ENCODE data around the gene DAW1. TPM values are rescaled to one million over a fixed set of nuclear protein-coding genes. Genes with fewer than 3 reads are reported as not detected.

The DAW1 gene
- polyA plus RNA-seq, 1 donor (not counting 4 experiments of a cell fraction or from before 2014, with no cell fraction given): 0.24 TPM

GRCh38 chr2:227864161-227864756 is 7.2 kb upstream of the DAW1 start:
- no peaks in the 10 kb centered on the region for H3K27me3 ChIP-seq (ENCODE audit: control insufficient read depth, extremely low read depth, insufficient read depth, low read length)
- H3K9ac ChIP-seq (ENCODE audit: control insufficient read depth, extremely low read depth, insufficient read depth, low read length): no peak overlapping the region
- FAIRE-seq (no peak), DNase-seq (ENCODE audit: low read depth, low spot score) (no peak)
- no peaks in the 10 kb centered on the region for H3K9me3 ChIP-seq (ENCODE audit: control insufficient read depth, low read depth, low read length)
- no peak overlapping the region for H3K27ac ChIP-seq (ENCODE audit: control insufficient read depth, insufficient read depth, low read length)
- TF ChIP-seq EZH2 (IDR thresholded peaks at IDR 0.05; ENCODE audit: low read length) (no peak), CTCF (optimal IDR thresholded peaks at IDR 0.05 in 1 of 3, IDR thresholded peaks at IDR 0.05 in 1 of 3, conservative IDR thresholded peaks at IDR 0.05 in 1 of 3; ENCODE audit: extremely low read depth in 1 of 3, insufficient read depth in 2 of 3, low read length in 3 of 3) (no peak)
- H3K79me2 ChIP-seq (ENCODE audit: control insufficient read depth, insufficient read depth, low read length): no peaks in the 10 kb centered on the region
- no peaks in the 10 kb centered on the region for H3K9me1 ChIP-seq (ENCODE audit: control insufficient read depth, extremely low read depth, insufficient read depth, low read length)
- no peaks in the 10 kb centered on the region for H3K36me3 ChIP-seq (ENCODE audit: control insufficient read depth in 2 of 2, extremely low read depth in 1 of 2, insufficient read depth in 2 of 2, low read length in 2 of 2)
- H3K4me3 ChIP-seq (ENCODE audit: control insufficient read depth in 2 of 3, extremely low read depth in 1 of 3, insufficient read depth in 2 of 3, low read depth in 1 of 3, low read length in 3 of 3): no peak overlapping the region
- no peak overlapping the region for H2AFZ ChIP-seq (ENCODE audit: control insufficient read depth, low read length)
- dilution Hi-C loops (cut with MboI; ENCODE audit: extremely low pct_ligation_motif_present, low sequenced_read_pairs): no loop called here
- peaks cover 36% of the 10 kb centered on the region for H3K4me1 ChIP-seq (ENCODE audit: control insufficient read depth, extremely low read depth, insufficient read depth, low read length)
- no peaks in the 10 kb centered on the region for H4K20me1 ChIP-seq (ENCODE audit: control insufficient read depth, extremely low read depth, insufficient read depth, low read length)
- H3K4me2 ChIP-seq (ENCODE audit: control insufficient read depth, extremely low read depth, insufficient read depth, low read depth, low read length): no peak overlapping the region

- H4K20me1 ChIP-seq (ENCODE audit: control insufficient read depth, extremely low read depth, insufficient read depth, low read length): no peaks in the 10 kb centered on the region
- H3K4me1 ChIP-seq (ENCODE audit: control insufficient read depth, extremely low read depth, insufficient read depth, low read length): peaks cover 34% of the 10 kb centered on the region
- TF ChIP-seq CTCF (optimal IDR thresholded peaks at IDR 0.05 in 1 of 3, IDR thresholded peaks at IDR 0.05 in 1 of 3, conservative IDR thresholded peaks at IDR 0.05 in 1 of 3; ENCODE audit: extremely low read depth in 1 of 3, insufficient read depth in 2 of 3, low read length in 3 of 3) (no peak), EZH2 (IDR thresholded peaks at IDR 0.05; ENCODE audit: low read length) (no peak)
- no peak overlapping the region for H3K4me3 ChIP-seq (ENCODE audit: control insufficient read depth in 2 of 3, extremely low read depth in 1 of 3, insufficient read depth in 2 of 3, low read depth in 1 of 3, low read length in 3 of 3)
- dilution Hi-C loops (cut with MboI; ENCODE audit: extremely low pct_ligation_motif_present, low sequenced_read_pairs): no loop called here
- FAIRE-seq (no peak), DNase-seq (ENCODE audit: low read depth, low spot score) (no peak)
- no peaks in the 10 kb centered on the region for H3K27me3 ChIP-seq (ENCODE audit: control insufficient read depth, extremely low read depth, insufficient read depth, low read length)
- no peaks in the 10 kb centered on the region for H3K36me3 ChIP-seq (ENCODE audit: control insufficient read depth in 2 of 2, extremely low read depth in 1 of 2, insufficient read depth in 2 of 2, low read length in 2 of 2)
- H3K4me2 ChIP-seq (ENCODE audit: control insufficient read depth, extremely low read depth, insufficient read depth, low read depth, low read length): no peak overlapping the region
- no peaks in the 10 kb centered on the region for H3K9me3 ChIP-seq (ENCODE audit: control insufficient read depth, low read depth, low read length)
- no peak overlapping the region for H3K9ac ChIP-seq (ENCODE audit: control insufficient read depth, extremely low read depth, insufficient read depth, low read length)
- no peaks in the 10 kb centered on the region for H3K9me1 ChIP-seq (ENCODE audit: control insufficient read depth, extremely low read depth, insufficient read depth, low read length)
- H3K79me2 ChIP-seq (ENCODE audit: control insufficient read depth, insufficient read depth, low read length): no peaks in the 10 kb centered on the region
- no peak overlapping the region for H2AFZ ChIP-seq (ENCODE audit: control insufficient read depth, low read length)
- no peak overlapping the region for H3K27ac ChIP-seq (ENCODE audit: control insufficient read depth, insufficient read depth, low read length)
Observed at GRCh38 chr2:227865291-227865690, 6.1 kb upstream of the DAW1 start.

Data from keratinocyte (primary cell).